Pulmonary artery endothelial cell (primary cell): ENCODE data around the gene TRIM28. TPM values are rescaled to one million over a fixed set of nuclear protein-coding genes. Genes with fewer than 3 reads are reported as not detected.
A peak's percentile ranks its signal among the peaks of the same experiment; 100 is the strongest.

ENCODE experiments used
- DNase-seq: peaks from one replicate; pipeline ENCODE4 v3.0.0-alpha.2; 2011; ENCODE audit warnings: low read depth, low spot score
- total RNA-seq: library from RNA; depleted of rRNA; stranded (reverse); fragments of >200 nt; gene quantifications from 2 replicates; pipeline ENCODE4 v1.2.3, GENCODE V29; 2014

TRIM28 gene
- total RNA-seq, 1 donor from 2014 or later: 542 TPM

GRCh38 chr19:58548859-58549663 is 5.2 kb downstream of the TRIM28 start:
- DNase-seq: no peak

- DNase-seq: no peak
Observed at GRCh38 chr19:58549664-58550361, 5.9 kb downstream of the TRIM28 start.

DNA sequence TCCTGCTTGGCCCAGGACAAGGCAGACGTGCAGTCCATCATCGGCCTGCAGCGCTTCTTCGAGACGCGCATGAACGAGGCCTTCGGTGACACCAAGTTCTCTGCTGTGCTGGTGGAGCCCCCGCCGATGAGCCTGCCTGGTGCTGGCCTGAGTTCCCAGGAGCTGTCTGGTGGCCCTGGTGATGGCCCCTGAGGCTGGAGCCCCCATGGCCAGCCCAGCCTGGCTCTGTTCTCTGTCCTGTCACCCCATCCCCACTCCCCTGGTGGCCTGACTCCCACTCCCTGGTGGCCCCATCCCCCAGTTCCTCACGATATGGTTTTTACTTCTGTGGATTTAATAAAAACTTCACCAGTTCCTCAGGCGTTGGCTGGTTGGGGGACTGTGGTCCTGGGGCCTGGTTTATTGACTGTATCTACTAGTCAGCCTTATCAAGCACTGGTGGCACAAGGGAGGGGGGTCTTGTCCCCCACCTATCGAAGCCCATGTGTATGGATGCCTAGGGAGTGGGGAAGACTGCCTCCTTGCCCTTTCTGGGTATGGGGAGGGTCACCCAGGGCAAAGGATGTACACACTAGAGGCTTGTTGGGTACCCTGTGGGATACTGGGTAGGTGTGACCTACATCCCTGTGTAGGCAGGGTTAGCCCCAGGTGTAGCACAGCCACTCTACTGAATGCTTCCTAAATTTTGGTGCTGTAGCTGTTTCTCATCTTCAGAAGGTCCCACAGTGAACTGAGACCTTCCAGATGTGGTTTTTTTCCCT is 6.7 kb downstream of the TRIM28 start:
- DNase-seq: no peak

- no peak for DNase-seq
Observed at GRCh38 chr19:58551123-58551497, 7.2 kb downstream of the TRIM28 start.

DNA sequence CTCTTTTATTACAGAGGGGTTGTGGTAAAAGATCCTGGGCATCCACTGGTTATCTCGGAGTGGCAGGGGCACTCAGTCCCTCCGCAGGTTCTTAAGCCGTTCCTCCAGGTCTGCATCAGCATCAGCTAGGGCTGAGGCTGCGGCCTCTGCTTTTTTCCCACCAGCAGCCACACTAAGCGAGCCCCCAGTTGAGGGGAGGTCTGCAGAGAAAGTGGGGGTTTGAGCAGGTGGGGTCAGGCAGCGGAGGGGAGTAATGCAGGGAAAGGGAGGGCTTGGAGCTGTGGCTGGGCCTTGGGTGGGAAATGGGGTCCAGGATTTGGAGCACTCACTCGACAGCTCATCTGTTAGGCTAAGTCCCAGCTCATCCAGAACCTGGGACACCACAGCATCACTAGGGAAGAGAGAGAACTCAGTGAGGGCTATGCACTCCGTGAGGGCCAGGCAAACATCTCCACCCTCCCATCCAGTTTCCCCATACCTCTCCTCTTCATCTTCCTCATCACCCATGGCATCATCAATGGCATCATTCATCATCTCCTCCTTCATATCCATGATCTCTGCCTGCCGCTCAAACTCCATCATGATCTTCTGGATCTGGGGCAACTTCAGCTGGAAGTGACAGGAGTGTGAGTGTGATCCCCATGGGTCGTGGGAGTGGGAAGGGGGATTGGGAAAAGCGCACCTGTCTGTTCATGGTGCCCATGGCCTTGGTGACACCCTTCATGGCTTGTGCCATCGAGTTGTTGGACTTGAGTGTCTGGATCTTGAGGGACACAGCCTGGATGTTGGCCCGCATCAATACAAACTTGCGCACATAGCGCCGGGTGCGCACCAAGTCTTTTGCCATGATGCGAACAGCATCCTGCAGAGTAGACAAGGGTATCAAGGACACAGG is 8.0 kb downstream of the TRIM28 start:
- no peak for DNase-seq

DNA sequence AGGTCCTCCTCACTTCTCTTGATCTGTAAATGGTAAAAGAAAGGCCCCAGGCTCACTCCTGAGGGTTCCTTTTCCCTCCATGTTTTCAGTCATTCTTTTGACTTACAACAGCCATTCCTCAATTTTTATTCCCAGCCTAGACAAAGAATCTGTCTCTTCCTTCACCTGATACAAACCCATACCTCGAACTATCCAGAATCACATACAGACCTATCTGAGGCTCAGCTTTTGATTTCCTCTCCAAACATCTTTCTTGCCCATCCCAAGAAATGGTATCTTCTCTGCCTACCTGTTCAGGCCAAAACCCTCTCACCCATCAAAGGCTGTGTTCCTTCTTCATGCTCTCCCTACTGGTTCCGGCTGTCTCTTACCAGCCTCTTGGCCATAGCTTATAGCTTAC is 8.8 kb downstream of the TRIM28 start:
- DNase-seq: no peak

DNA sequence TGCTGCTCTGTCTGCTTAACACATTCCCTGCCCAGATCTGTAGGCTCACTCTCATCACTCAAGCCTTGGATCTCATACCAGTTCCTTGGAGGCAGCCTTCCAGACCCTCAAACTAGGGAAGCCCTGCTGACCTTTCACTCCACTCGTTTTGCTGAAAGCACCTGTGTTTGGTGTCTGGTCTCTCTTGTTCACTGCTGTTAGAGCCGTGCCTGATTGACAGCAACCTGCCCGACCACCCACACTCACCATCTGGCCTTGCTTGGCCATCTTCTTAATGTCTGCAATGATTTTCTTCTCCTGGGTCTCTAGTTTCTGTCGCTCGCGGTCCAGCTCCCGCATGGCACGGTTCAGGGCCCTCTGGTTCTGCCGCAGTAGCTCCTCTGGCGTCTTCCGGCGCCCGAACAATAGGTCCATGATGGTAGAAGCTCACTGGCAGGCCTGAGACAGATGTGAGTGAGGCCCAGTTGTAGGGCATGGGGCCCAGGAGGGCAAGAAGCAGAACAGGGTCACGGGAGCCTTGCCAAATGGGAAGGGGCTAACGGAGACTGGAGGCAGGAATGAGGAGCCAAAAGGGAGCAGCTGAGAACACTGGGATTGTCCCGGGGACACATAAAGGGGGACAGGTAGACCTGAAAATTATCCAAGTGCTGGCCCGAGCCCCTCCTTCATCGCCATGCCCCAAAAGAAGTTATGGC is 10.1 kb downstream of the TRIM28 start:
- no peak for DNase-seq

DNA sequence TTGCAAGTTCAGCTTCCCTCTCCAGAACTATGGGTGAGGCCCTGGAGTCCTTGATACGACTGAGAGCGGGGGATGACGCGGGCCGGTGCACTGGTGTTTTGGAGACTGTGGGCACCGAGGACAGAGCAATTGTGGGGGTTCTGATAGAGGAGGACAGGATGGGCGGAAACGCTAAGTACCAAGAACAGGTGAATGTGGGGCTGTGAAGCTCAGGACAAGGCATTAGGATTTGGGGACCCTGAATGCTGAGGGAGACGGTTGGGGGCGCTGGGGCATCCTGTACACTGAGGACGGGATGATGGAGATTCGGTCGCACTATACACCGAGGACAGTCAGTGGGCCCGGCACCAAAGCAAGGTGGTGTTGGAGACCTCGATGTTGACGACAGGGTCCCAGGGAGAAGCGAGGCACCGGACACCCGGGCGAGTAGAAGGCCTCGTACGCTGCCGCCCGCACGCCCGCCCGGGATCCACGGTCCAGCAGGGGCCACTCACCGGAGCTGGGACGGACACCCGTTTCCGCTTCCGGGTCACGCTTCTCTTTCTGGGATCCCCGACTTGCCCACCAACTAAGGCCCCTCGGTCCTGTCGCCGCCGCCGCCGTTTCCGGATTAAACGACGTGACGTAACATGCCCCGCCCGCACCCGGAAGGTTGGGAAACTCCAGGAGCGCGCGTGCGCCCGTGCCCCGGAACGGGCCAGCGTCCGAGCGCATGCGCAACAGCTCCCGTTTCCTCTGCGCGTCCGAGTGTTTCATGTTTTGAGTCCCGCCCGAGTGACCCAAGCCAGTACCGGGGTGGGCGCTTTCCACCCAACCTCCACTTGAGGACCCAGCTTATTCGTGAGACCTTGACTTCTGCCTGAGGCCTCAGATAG is 10.9 kb downstream of the TRIM28 start, which contains the start of gene CHMP2A:
Gene CHMP2A, minus strand, starts transcription at position 612 of the 875 bp plus-strand sequence. CDS start 893 bp downstream, outside the sequence.
- peak; percentile 78 for DNase-seq

- DNase-seq: no peak
Observed at GRCh38 chr19:58555369-58555885, 11.6 kb downstream of the TRIM28 start.

- DNase-seq: no peak
Observed at GRCh38 chr19:58555920-58556621, 12.2 kb downstream of the TRIM28 start.

GRCh38 chr19:58556622-58557220 is 12.9 kb downstream of the TRIM28 start:
- no peak for DNase-seq

GRCh38 chr19:58557221-58558065 is 13.6 kb downstream of the TRIM28 start:
- DNase-seq: no peak

GRCh38 chr19:58558066-58558622 is 14.3 kb downstream of the TRIM28 start, which contains the start of gene UBE2M:
TSS of gene UBE2M (minus strand) at chr19:58558611. CDS start at chr19:58558381, 230 bp downstream.
- no peak for DNase-seq

DNA sequence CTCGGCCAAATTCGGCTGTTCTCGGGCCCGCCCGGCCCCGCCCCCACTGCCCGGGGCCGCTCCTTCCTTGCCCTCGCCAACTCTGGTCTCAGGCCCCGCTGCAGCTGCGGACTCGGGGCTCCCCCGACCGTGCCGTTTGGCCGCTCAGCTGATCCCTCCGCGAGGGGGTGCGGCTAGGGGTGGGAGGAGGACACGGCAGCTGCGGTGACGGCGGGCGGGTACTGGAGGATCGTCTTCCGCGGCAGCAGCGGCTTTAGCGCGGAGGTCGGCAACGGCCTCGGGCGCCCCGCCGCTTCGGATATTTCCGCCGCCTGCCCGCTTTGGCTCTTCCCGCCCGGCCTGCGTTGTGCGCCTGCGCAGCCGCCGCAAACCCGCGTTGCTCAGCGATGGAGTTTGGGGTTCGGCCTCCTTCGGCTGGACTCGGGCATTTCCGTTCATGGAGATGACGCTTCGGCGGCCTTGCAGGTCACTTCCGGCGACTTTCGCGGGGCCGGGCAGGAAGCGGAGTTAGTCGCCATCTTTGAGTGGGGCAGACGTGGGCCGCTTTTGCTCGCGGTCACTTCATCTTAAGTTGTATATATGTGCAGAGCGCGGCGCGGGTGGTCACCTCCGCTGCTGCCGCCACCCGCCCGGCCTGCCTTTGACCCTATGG is 14.9 kb downstream of the TRIM28 start:
- DNase-seq: peak; percentile 89

DNA sequence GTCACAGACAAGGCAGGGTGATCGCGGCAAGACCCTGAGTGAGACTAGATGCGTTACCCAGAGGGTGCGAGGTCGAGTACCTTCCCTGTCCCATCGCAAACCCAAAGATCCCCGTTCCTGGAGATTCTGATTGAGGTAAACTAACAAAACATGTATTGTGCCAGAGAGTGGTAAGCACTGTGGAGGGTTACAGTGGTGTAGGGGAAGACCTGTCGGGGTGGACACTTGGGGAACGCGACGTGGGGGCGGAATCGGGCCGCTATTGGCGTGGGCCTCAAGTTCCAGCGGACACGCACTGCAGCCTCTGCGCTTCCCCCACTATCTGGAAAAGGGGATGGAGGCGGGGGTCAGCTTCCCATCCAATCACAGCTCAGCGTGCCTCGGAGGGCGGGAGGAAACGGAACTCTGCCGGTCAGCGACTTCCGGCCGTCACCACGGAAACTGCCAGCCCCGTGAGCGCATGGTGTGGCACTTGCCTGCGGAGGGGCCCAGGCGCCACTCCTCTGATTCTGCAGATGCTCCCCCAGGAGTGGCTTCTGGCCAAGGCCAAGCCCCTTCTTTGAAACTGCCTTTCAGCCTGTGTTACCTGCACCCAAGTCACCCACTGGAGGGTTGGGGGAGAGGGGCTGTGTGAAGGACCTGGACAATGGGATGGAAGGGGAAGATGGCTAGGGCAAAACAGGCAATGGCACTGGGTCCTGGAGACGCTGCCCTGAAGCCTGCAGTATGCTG is 15.6 kb downstream of the TRIM28 start:
- peak; percentile 62 for DNase-seq
